ENCODE measurements around the gene CCNI. TPM values are rescaled to one million over a fixed set of nuclear protein-coding genes. Genes with fewer than 3 reads are reported as not detected.
A peak's percentile ranks its signal among the peaks of the same experiment; 100 is the strongest.

CCNI gene
- polyA plus RNA-seq, 1 experiment: 85.1 TPM

DNA sequence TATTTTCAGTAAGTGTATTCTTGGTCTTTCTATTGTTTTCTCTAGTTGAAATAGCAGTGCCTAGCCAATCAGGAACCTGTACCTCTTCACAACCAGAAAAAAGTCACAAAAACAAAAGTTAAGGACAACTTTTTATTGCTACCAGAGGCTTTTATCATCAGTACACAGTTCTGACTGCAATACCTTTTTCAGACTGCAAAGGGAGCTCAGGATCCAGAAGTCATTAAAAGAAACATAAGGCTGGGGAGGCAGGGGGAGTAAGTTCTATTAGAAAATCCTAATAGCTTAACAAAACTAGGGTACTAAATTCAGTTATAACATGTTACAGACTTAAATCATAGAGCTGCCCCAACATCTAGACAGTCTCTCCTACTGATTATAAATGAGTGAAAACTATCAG lies 28.8 kb downstream of the CCNI start:
- Histone ChIP-seq H3K4me3 (ENCODE audit: low read depth, low read length) (no peak overlapping the region), H3K36me3 (ENCODE audit: control insufficient read depth, insufficient read depth, low read length) (peaks cover 4% of the 10 kb centered on the region), H3K27me3 (ENCODE audit: control insufficient read depth, insufficient read depth, low read length) (no peaks in the 10 kb centered on the region)
- POLR2A ChIA-PET: interaction anchor here (0.5 kb wide), 1 partner anchor 14 kb away, joined by 3 read pairs; no protein-coding TSS in a partner anchor
- TF ChIP-seq, protein P1, sequence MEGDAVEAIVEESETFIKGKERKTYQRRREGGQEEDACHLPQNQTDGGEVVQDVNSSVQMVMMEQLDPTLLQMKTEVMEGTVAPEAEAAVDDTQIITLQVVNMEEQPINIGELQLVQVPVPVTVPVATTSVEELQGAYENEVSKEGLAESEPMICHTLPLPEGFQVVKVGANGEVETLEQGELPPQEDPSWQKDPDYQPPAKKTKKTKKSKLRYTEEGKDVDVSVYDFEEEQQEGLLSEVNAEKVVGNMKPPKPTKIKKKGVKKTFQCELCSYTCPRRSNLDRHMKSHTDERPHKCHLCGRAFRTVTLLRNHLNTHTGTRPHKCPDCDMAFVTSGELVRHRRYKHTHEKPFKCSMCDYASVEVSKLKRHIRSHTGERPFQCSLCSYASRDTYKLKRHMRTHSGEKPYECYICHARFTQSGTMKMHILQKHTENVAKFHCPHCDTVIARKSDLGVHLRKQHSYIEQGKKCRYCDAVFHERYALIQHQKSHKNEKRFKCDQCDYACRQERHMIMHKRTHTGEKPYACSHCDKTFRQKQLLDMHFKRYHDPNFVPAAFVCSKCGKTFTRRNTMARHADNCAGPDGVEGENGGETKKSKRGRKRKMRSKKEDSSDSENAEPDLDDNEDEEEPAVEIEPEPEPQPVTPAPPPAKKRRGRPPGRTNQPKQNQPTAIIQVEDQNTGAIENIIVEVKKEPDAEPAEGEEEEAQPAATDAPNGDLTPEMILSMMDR (IDR thresholded peaks at IDR 0.05; ENCODE audit: insufficient read depth, low read depth, low read length): peak; percentile 38; the same call in 1 of the 2 replicates
- CTCF ChIA-PET: interaction anchor here (1.5 to 2.9 kb wide), 2 partner anchors 156 to 161 kb away, joined by 3 to 17 read pairs; no protein-coding TSS in a partner anchor
- DNase-seq (ENCODE audit: low read depth): no peak

DNA sequence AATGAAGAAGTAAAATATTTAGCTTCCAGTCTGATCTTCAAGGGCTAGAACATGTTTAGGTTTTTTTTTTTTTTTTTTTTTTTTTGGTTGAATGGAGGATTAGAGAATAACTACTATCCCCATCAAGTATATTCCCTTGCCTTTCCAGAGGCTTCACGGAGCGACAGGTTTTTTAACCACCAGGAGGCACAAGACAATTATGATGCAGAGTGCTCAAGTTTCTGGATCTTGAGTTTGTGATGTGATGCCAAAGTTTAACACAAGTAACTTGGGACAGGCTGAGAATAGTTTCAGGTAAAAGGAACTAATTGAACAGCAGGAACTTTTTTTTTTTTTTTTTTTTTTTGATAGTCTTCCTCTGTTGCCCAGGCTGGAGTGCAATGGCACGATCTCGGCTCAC lies 30.3 kb downstream of the CCNI start:
- Histone ChIP-seq H3K4me3 (ENCODE audit: low read depth, low read length) (no peak overlapping the region), H3K27me3 (ENCODE audit: control insufficient read depth, insufficient read depth, low read length) (no peaks in the 10 kb centered on the region), H3K36me3 (ENCODE audit: control insufficient read depth, insufficient read depth, low read length) (peaks cover 5% of the 10 kb centered on the region)
- ChIA-PET POLR2A (interaction anchor here (0.6 to 0.7 kb wide), 5 partner anchors 9 to 1049 kb away, joined by 3 to 21 read pairs (median 5); no protein-coding TSS in a partner anchor), CTCF (interaction anchor here (0.6 to 2.9 kb wide), 11 partner anchors 8 to 618 kb away, joined by 3 to 17 read pairs (median 3); no protein-coding TSS in a partner anchor)
- TF ChIP-seq, protein P1 (IDR thresholded peaks at IDR 0.05; ENCODE audit: insufficient read depth, low read depth, low read length): peak; percentile 35; the same call in 1 of the 2 replicates
- DNase-seq (ENCODE audit: low read depth): no peak

DNA sequence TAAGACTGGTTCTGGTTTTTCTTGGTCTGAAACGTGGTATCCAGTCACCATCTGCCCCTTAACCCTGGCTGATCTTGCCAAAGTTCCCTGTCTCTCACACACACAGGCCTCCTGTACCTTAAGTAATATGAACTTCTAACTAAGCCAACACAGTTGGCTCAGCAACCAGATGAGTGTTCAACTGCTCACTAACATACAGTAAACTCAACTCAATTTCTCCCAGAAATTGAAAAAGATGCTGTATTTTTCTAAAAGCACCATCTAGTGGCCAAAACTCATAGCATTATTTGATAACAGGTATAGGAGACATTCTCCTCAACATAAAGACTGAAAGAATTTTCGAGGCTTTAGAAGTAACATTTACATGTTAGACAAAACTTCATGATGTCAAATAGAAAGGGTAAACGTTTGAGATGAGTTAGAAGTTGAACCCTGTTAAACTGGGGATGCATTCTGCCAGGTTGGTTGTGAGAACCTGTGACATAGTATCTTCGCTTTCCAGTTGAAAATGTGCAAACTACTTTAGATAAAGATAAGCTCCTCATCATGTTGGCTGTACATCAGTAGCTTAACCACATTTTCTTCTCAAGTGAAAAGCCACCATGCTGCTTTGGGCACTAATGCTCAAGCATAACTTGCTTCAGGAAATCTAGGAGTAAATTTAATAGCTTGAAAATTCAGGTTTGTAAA lies 31.2 kb downstream of the CCNI start:
- no peak for DNase-seq (ENCODE audit: low read depth)
- POLR2A ChIA-PET: interaction anchor here (0.6 kb wide), 4 partner anchors 57 to 1049 kb away, joined by 3 to 16 read pairs (median 4); no protein-coding TSS in a partner anchor
- CTCF ChIA-PET: interaction anchor here (0.6 to 2.9 kb wide), 9 partner anchors 8 to 617 kb away, joined by 3 to 17 read pairs (median 4); no protein-coding TSS in a partner anchor

DNA sequence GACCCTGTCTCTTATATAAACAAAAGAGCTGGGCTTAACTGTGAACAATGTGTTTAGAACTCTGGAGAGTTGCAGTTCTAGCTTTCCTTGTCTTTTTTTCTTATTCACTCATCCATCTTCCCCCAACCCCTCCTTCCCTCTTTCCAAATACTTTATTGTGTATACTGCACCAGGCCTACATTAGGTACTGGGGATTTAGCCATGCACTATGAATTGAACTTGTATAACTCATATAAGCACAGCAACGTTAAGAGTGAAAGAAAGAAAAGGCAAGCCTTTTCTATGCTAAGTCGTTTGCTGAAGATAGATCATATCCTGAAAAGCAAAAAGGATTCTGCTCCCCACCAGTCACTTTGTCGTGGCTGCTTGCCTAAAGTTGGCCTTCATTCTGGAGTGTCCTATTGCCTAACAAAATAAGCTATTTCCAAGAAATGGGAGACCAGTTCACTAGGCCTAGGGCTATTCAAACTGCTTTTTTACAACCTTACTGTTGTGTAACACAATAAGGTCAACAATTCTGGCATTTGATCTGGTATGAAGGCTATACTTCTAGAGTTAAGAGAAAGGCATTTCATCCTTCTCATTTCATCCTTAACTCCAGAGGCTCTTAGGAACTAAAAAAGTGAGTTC lies 32.2 kb downstream of the CCNI start:
- POLR2A ChIA-PET: interaction anchor here (0.5 to 0.6 kb wide), 2 partner anchors 31 to 276 kb away, joined by 4 read pairs; no protein-coding TSS in a partner anchor

More for the DNA sequence above, 31.2 kb downstream of the CCNI start:
- TF ChIP-seq, protein P1 (IDR thresholded peaks at IDR 0.05; ENCODE audit: insufficient read depth, low read depth, low read length): peak; percentile 62
- Histone ChIP-seq H3K27me3 (ENCODE audit: control insufficient read depth, insufficient read depth, low read length) (no peaks in the 10 kb centered on the region), H3K36me3 (ENCODE audit: control insufficient read depth, insufficient read depth, low read length) (peaks cover 5% of the 10 kb centered on the region), H3K4me3 (ENCODE audit: low read depth, low read length) (no peak overlapping the region)

More for the DNA sequence above, 32.2 kb downstream of the CCNI start:
- Histone ChIP-seq H3K4me3 (ENCODE audit: low read depth, low read length) (no peak overlapping the region), H3K27me3 (ENCODE audit: control insufficient read depth, insufficient read depth, low read length) (no peaks in the 10 kb centered on the region), H3K36me3 (ENCODE audit: control insufficient read depth, insufficient read depth, low read length) (peaks cover 9% of the 10 kb centered on the region)
- peak; percentile 63 for DNase-seq (ENCODE audit: low read depth)
- CTCF ChIA-PET: interaction anchor here (0.6 to 1.9 kb wide), 2 partner anchors 33 to 612 kb away, joined by 3 to 6 read pairs; no protein-coding TSS in a partner anchor
- TF ChIP-seq, protein P1 (IDR thresholded peaks at IDR 0.05; ENCODE audit: insufficient read depth, low read depth, low read length): no peak
